AG04449 (cell line): Measurements from ENCODE around the gene HCRTR1.

Experiments
- CTCF ChIA-PET: fragments of 350-600 bp; formaldehyde crosslinking; extraction: SDS; loops from one replicate; lab custom pipeline; 2021; ENCODE audit warnings: antibody characterized with exemption; lab: Yijun Ruan, JAX
- POLR2A ChIA-PET: fragments of 400-600, 350-600 bp; formaldehyde crosslinking; extraction: SDS; loops from one replicate; lab custom pipeline; 2020; ENCODE audit warnings: antibody characterized with exemption, inconsistent platforms; lab: Yijun Ruan, JAX
- DNase-seq: peaks from one replicate; pipeline ENCODE4 v3.0.0-alpha.2; 2010; ENCODE audit warnings: low read depth, low spot score
- H3K4me3 ChIP-seq: 2 replicates; pipeline ENCODE4 v1.5.1; 2011; ENCODE audit warnings: low read depth, mild to moderate bottlenecking, control low read depth, low read length
- TF ChIP-seq, protein P1 (sequence below): IDR thresholded peaks from one replicate; pipeline ENCODE4 v1.5.1; 2011; ENCODE audit warnings: mild to moderate bottlenecking, moderate library complexity, low read length, control low read depth, inconsistent platforms; ENCODE audit not compliant: insufficient read depth; ENCODE audit errors: missing control alignments

The HCRTR1 gene

DNA sequence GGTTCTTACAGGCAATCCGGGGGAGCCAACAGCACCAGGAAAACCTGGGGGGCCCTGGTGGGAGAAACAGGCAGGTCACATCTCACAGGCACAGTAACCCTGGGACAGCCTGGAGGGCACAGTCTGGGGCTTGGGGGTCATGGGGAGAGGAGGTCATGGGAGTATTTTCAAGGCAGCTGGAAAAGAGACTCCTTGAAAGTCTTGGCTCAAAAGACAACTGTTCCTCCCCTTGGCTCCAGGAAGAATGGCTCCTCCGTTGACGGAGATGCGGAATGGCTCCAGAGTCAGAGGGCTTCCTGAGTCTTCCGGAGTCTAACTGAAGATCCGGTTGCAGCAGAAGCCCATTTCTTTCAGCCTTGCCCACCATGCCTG is 53.1 kb downstream of the HCRTR1 start:
- CTCF ChIA-PET, result interaction anchor here (1.2 to 2.4 kb wide), 8 partner anchors 8 to 81 kb away, joined by 3 to 10 read pairs (median 4); no protein-coding TSS in a partner anchor
- no peak overlapping the region for H3K4me3 ChIP-seq
- DNase-seq, result no peak
- POLR2A ChIA-PET, result interaction anchor here (0.9 kb wide), 1 partner anchor 118 kb away, joined by 4 read pairs; no protein-coding TSS in a partner anchor
- TF ChIP-seq, protein P1, sequence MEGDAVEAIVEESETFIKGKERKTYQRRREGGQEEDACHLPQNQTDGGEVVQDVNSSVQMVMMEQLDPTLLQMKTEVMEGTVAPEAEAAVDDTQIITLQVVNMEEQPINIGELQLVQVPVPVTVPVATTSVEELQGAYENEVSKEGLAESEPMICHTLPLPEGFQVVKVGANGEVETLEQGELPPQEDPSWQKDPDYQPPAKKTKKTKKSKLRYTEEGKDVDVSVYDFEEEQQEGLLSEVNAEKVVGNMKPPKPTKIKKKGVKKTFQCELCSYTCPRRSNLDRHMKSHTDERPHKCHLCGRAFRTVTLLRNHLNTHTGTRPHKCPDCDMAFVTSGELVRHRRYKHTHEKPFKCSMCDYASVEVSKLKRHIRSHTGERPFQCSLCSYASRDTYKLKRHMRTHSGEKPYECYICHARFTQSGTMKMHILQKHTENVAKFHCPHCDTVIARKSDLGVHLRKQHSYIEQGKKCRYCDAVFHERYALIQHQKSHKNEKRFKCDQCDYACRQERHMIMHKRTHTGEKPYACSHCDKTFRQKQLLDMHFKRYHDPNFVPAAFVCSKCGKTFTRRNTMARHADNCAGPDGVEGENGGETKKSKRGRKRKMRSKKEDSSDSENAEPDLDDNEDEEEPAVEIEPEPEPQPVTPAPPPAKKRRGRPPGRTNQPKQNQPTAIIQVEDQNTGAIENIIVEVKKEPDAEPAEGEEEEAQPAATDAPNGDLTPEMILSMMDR, result no peak

DNA sequence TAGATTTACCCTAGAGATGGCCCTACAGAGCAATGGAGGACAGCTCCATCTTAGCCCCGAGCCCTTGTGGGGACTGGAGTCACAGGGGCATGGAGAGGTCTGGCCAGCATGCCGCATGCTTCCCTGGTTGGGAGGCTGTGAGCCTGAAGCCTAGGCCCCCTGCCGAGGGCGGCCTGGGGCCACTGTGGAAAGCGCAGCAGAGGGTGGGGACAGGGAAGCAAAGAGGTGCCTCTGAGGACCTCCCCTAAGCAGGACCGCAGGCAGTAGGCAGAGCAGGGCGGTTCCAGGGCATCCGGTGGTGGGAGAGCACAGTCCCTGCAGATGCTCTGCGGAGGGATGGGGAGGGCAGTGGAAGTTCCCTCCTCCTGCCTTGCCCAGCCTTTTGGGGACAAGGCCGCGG is 53.7 kb downstream of the HCRTR1 start:
- TF ChIP-seq, protein P1, result no peak
- ChIA-PET CTCF (interaction anchor here (0.9 to 5.2 kb wide), 4 partner anchors 9 to 38 kb away, joined by 3 to 39 read pairs (median 4); no protein-coding TSS in a partner anchor), POLR2A (no interaction called here)
- no peak for DNase-seq
- no peak overlapping the region for H3K4me3 ChIP-seq

- DNase-seq, result no peak
- TF ChIP-seq, protein P1, result no peak
- ChIA-PET CTCF (interaction anchor here (0.8 to 5.2 kb wide), 5 partner anchors 9 to 91 kb away, joined by 3 to 39 read pairs (median 3); no protein-coding TSS in a partner anchor), POLR2A (interaction anchor here (0.6 kb wide), 1 partner anchor 11 kb away, joined by 3 read pairs; no protein-coding TSS in a partner anchor)
- H3K4me3 ChIP-seq, result no peak overlapping the region
Measured at GRCh38 chr1:31671561-31672201, 54.2 kb downstream of the HCRTR1 start.

GRCh38 chr1:31672986-31673385 is 55.5 kb downstream of the HCRTR1 start:
- ChIA-PET CTCF (interaction anchor here (0.6 to 5.2 kb wide), 3 partner anchors 10 to 291 kb away, joined by 3 to 39 read pairs (median 7); no protein-coding TSS in a partner anchor), POLR2A (no interaction called here)
- H3K4me3 ChIP-seq, result no peak overlapping the region
- TF ChIP-seq, protein P1, result no peak
- DNase-seq, result no peak

DNA sequence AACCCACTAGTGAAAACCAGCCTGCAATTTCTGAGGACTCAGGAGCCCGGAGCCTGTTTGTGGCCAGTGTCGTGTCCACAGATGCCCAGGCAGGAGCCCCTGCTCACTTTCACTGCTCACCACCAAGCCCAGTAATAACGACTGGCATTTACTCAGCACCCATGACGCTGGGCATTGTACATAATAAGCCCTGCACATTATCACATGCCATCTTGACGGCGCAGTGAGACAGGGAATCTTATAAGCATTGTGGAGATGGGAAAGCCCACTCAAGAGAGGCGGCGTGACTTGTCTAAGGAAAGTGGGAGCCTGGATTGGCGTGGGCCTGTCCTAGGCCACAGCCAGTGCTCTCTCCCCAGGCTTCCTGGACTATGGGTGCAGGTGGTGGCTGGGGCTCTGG is 55.9 kb downstream of the HCRTR1 start:
- TF ChIP-seq, protein P1, result no peak
- ChIA-PET CTCF (interaction anchor here (1.2 to 5.2 kb wide), 2 partner anchors 11 to 116 kb away, joined by 7 to 39 read pairs; no protein-coding TSS in a partner anchor), POLR2A (no interaction called here)
- H3K4me3 ChIP-seq, result no peak overlapping the region
- DNase-seq, result no peak

- POLR2A ChIA-PET, result no interaction called here
- no peak overlapping the region for H3K4me3 ChIP-seq
- no peak for DNase-seq
- TF ChIP-seq, protein P1, result no peak
- CTCF ChIA-PET, result interaction anchor here (1.8 to 5.2 kb wide), 2 partner anchors 12 to 71 kb away, joined by 8 to 39 read pairs; no protein-coding TSS in a partner anchor
Measured at GRCh38 chr1:31674626-31675025, 57.1 kb downstream of the HCRTR1 start.
